Measurements from ENCODE around the gene TMEM11. TPM values are rescaled to one million over a fixed set of nuclear protein-coding genes. Genes with fewer than 3 reads are reported as not detected.

TMEM11 gene
- total and polyA plus RNA-seq, 2 of the 4 experiments (the other 2 are of a cell fraction), result 19.9 to 44.7 TPM

GRCh38 chr17:21258593-21258992 lies 44.6 kb upstream of the TMEM11 start:
- no peak for DNase-seq
- no peak for TF ChIP-seq POLR2A (IDR thresholded peaks at IDR 0.05; ENCODE audit: low read depth, low read length)
- TF ChIP-seq MXI1 (IDR thresholded peaks at IDR 0.05; ENCODE audit: borderline replicate concordance, low read depth, low read length), result no peak
- no peak for TF ChIP-seq CTCF (conservative IDR thresholded peaks at IDR 0.05; ENCODE audit: low read depth, low read length)
- TF ChIP-seq ELK1 (IDR thresholded peaks at IDR 0.05; ENCODE audit: borderline replicate concordance, low read depth, low read length), result no peak
- no peak for TF ChIP-seq MAFK (IDR thresholded peaks at IDR 0.05; ENCODE audit: low read depth, low read length)
- no peak for TF ChIP-seq USF2 (IDR thresholded peaks at IDR 0.05; ENCODE audit: low read depth, low read length)
- TF ChIP-seq MAZ (IDR thresholded peaks at IDR 0.05; ENCODE audit: borderline replicate concordance, low read depth, low read length), result no peak
- TF ChIP-seq RCOR1 (IDR thresholded peaks at IDR 0.05; ENCODE audit: insufficient replicate concordance, low read length), result no peak
- TF ChIP-seq CEBPB (IDR thresholded peaks at IDR 0.05; ENCODE audit: low read depth, low read length), result no peak
- TF ChIP-seq NFE2L2 (IDR thresholded peaks at IDR 0.05; ENCODE audit: low read depth, low read length), result no peak
- TF ChIP-seq RFX5 (IDR thresholded peaks at IDR 0.05; ENCODE audit: low read depth, low read length), result no peak
- TF ChIP-seq CHD1 (IDR thresholded peaks at IDR 0.05; ENCODE audit: low read depth, low read length), result no peak
- TF ChIP-seq FOS (IDR thresholded peaks at IDR 0.05; ENCODE audit: low read depth, low read length), result no peak
- no peak for TF ChIP-seq SMC3 (IDR thresholded peaks at IDR 0.05; ENCODE audit: low read depth, low read length)
- no peak for TF ChIP-seq RAD21 (IDR thresholded peaks at IDR 0.05; ENCODE audit: low read length)
- TF ChIP-seq BHLHE40 (IDR thresholded peaks at IDR 0.05; ENCODE audit: low read depth, low read length), result no peak
- Histone ChIP-seq H3K27ac (ENCODE audit: insufficient read depth, low read length) (no peak overlapping the region), H2BK15ac (ENCODE audit: low read depth, low read length) (no peak overlapping the region), H4K8ac (ENCODE audit: low read depth in 2 of 2, low read length in 2 of 2) (no peak overlapping the region), H3K9me1 (ENCODE audit: insufficient read depth, low read length) (peaks cover 3% of the 10 kb centered on the region; the same call in 1 of the 2 replicates), H3K9ac (ENCODE audit: low read depth, low read length) (no peak overlapping the region), H3K14ac (replicated peaks; ENCODE audit: low read depth, low read length) (no peak overlapping the region), H3K4me1 (ENCODE audit: control insufficient read depth, insufficient read depth, low read length) (peaks cover 7% of the 10 kb centered on the region; the same call in 1 of the 2 replicates), H3K4ac (ENCODE audit: low read depth, low read length) (no peak overlapping the region), H3K27me3 (ENCODE audit: control insufficient read depth, insufficient read depth, low read length) (no peaks in the 10 kb centered on the region; the same call in 1 of the 2 replicates), H4K20me1 (ENCODE audit: insufficient read depth, low read length) (no peaks in the 10 kb centered on the region), H3K18ac (ENCODE audit: low read depth, low read length) (no peak overlapping the region), H2AFZ (replicated peaks; ENCODE audit: low read length, poor library complexity) (no peak overlapping the region), H3K4me2 (ENCODE audit: low read depth, low read length) (no peak overlapping the region), H4K5ac (ENCODE audit: low read depth, low read length) (no peak overlapping the region), H4K91ac (ENCODE audit: insufficient read depth, low read depth, low read length) (no peak overlapping the region), H3K4me3 (ENCODE audit: insufficient read depth, low read depth, low read length) (no peak overlapping the region), H2BK20ac (ENCODE audit: low read depth, low read length) (no peak overlapping the region), H3K23ac (ENCODE audit: low read depth, low read length) (no peak overlapping the region), H3K9me3 (ENCODE audit: control insufficient read depth, insufficient read depth, low read length) (no peaks in the 10 kb centered on the region), H3K36me3 (ENCODE audit: control insufficient read depth, insufficient read depth, low read length) (no peaks in the 10 kb centered on the region), H2BK120ac (ENCODE audit: low read depth, low read length) (no peak overlapping the region), H3K79me1 (ENCODE audit: low read depth in 1 of 2, low read length in 2 of 2) (peaks cover 0 to 3% of the 10 kb centered on the region in 2 experiments; a peak in 1 of 4 replicates), H2AK9ac (replicated peaks; ENCODE audit: low read depth, low read length, poor library complexity) (no peak overlapping the region), H2AK5ac (ENCODE audit: low read depth, low read length) (no peak overlapping the region), H3K56ac (ENCODE audit: extremely low read depth, insufficient read depth, low read length) (no peak overlapping the region), H2BK5ac (ENCODE audit: low read depth, low read length, poor library complexity, severe bottlenecking) (no peak overlapping the region)
- CTCF ChIA-PET, result no interaction called here
- no TSS peak for BruUV-seq (replicated peaks)
- dilution Hi-C loops (cut with HindIII; ENCODE audit: low sequenced_read_pairs, unreplicated experiment), result no loop called here
- in situ Hi-C loops (cut with MboI; ENCODE audit: low sequenced_read_pairs), result no loop called here
- POLR2A ChIA-PET (ENCODE audit: unreplicated experiment), result no interaction called here
- intact Hi-C loops (cut with micrococcal nuclease), result no loop called here
- no peak for ATAC-seq (ENCODE audit: low read depth)
- WGBS, 2 experiments (ENCODE audit: extremely low coverage in 2 of 2, insufficient read length in 1 of 2), result 89% methylated on average over 3 of the region's 7 CpGs; no CpG with 5 or more reads in 1 of the 2 experiments

All from IMR-90 (cell line).